Bronchial epithelial cell (primary cell): ENCODE measurements around the gene HOXA10. TPM values are rescaled to one million over a fixed set of nuclear protein-coding genes. Genes with fewer than 3 reads are reported as not detected.

Experiments
- DNase-seq: peaks from one replicate; pipeline ENCODE4 v3.0.0-alpha.2; 2010; ENCODE audit warnings: low read depth
- FAIRE-seq: peaks from 2 replicates; lab custom pipeline; 2011; peaks lifted over from hg19 to GRCh38; lab: Jason Lieb, UNC
- H3K27me3 ChIP-seq: 2 replicates; pipeline ENCODE4 v1.5.1; 2011; ENCODE audit warnings: low read length; ENCODE audit not compliant: control insufficient read depth, insufficient read depth
- H3K36me3 ChIP-seq: 2 replicates; pipeline ENCODE4 v1.5.1; 2011; ENCODE audit warnings: low read length; ENCODE audit not compliant: control insufficient read depth, insufficient read depth
- H3K4me3 ChIP-seq: 2 replicates; pipeline ENCODE4 v1.5.1; 2011; ENCODE audit warnings: mild to moderate bottlenecking, low read depth, low read length, control low read depth
- CTCF ChIP-seq: IDR thresholded peaks from 2 replicates; pipeline ENCODE4 v1.5.1; 2011; ENCODE audit warnings: mild to moderate bottlenecking, moderate library complexity, low read length, control low read depth, inconsistent platforms; ENCODE audit not compliant: insufficient read depth, severe bottlenecking
- total RNA-seq: library from RNA; depleted of rRNA; stranded (reverse); fragments of >200 nt; gene quantifications from 2 replicates; pipeline ENCODE4 v1.2.1, GENCODE V29; 2014

The HOXA10 gene
- total RNA-seq, 1 donor from 2014 or later = not detected

DNA sequence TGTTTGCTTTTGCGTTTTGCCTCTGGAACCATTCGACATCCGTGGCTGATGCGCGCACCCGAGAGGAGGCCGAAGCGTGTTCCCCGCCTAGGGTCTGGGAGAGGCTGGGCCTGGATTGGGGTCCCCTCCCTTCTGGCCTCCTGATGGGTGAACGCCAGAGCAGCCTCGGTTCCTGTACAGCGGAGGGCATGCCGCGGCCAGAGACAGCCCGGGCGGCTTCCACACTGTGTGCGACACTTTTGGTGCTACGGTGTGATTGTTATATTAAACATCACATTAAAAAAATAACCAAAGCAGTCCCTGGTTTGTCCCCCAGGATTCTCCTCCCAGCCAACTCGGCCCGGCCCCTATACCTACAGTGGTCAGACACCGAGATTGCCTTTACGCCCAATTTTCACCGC lies 14.0 kb downstream of the HOXA10 start:
- H3K27me3 ChIP-seq = peaks cover 75% of the 10 kb centered on the region
- no peak for FAIRE-seq
- DNase-seq = no peak
- no peaks in the 10 kb centered on the region for H3K36me3 ChIP-seq
- no peak for TF ChIP-seq CTCF
- H3K4me3 ChIP-seq = no peak overlapping the region

DNA sequence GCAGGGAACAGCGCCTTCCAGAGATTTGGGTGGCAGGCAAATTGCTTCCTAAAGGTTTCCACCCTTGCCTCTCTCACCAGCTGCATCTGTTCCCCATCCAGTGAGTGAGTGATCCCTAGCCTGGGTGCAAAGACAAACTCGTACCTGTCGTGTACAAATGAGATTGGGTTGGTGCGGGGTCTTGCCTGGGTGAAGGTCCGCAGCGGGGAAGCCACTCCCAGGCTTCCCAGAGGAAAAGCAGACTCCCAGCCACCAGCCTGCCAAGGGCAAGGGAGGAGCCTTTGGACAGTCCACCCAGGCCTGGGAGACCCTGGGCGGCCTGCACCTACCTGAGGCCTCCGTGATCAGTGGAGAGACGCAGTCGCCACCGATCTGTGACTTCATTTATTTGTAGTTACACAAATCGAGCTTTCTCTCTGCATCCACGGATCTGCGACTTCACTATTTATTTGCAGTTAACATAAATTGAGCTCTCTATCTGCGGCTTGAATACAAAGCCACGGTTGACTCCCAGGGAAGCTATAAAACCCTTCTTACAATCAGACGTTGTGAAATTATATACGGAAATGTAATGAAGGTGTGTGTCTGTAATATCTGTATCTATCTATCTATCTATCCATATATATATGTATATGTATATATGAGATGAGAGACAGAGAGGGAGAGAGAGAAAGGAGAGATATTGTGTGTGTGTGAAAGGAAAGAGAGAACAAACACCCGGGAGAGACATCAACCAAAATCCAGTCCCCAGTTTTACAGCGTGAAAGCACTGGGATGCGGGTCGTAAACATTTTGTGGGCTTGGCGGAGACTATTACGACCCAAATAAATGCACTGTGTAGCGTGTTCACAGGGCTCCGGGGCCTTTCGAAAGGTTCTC lies 14.6 kb downstream of the HOXA10 start:
- no peak for DNase-seq
- Histone ChIP-seq H3K36me3 (no peaks in the 10 kb centered on the region), H3K27me3 (peaks cover 75% of the 10 kb centered on the region), H3K4me3 (no peak overlapping the region)
- no peak for TF ChIP-seq CTCF
- FAIRE-seq = no peak

GRCh38 chr7:27158436-27159265 lies 15.5 kb downstream of the HOXA10 start:
- no peak for FAIRE-seq
- no peak for TF ChIP-seq CTCF
- Histone ChIP-seq H3K4me3 (no peak overlapping the region), H3K36me3 (no peaks in the 10 kb centered on the region), H3K27me3 (peaks cover 76% of the 10 kb centered on the region)
- DNase-seq = no peak

DNA sequence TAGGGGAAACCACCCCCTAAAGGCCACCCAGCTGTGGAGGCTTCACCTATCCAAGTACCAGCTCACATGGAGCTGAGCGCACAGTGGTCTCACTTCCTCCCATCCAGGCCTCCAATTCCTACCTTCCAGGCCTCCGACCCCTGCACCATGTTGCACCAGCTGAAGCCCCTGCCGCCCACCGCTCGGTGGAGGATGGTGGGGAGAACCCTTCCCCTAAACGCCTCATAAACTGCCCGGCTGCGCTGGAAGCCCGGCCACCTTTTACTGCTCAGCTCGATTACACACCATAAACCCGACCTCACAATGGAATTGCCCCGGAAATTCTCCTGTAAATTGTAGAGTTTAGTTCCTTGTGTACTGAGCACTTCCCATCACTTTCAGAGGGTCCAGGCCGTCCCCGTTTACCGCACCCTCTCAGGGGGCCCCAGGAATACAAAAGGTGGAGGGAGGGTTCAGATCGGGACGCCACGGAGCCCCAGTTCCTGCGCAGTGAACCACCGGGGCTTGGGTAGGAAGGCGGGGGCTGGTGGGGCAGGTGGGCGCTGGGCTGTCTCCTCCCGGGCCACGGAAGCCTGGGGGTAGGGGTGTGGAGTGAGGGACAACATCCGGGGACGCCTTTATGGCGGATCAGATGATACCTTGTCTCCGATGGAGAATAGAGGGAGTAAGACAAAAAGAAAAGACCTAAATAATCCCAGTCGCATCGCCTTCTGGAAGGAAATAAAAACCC lies 16.3 kb downstream of the HOXA10 start:
- FAIRE-seq (no peak), DNase-seq (no peak)
- no peak for TF ChIP-seq CTCF
- H3K4me3 ChIP-seq = no peak overlapping the region
- no peaks in the 10 kb centered on the region for H3K36me3 ChIP-seq
- H3K27me3 ChIP-seq = peaks cover 79% of the 10 kb centered on the region

DNA sequence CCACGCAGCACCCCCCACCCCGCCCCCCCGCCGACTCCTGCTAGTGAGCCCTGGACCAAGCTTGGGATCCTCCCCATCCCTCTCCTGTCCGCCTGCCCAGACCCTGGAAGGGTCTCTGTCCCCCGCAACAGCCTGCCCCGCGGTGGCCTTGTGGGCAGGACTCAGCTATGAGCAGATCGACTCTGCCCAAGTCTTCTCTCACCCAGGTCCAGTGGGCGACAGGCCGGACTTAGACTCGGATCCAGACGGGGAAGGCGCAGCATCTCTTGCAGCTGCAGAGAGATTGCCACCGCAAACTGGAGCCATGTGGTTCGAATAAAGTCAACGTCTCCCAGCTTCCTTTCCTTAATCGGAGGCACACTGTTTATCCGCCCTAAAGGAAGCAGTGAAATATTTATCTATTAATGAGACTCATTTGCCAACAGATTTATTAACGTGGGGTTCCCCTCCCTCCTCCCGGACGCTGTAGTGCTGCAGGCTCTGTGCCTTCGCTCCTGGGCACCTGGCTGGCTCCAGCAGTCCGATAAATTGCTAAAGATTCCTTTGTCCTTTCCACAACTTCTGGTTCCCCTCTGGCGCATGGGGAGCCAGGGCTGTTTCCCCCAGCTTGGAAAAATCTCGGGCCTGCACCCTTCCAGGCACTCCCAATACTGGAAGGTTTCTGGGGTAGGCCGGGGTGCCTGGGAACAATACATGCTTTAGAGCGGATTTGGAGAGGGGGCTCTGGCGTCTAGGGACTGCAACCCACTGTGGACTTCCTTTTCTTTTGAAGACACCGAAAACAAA lies 17.0 kb downstream of the HOXA10 start:
- FAIRE-seq = no peak
- no peak for TF ChIP-seq CTCF
- H3K27me3 ChIP-seq = peaks cover 87% of the 10 kb centered on the region
- H3K4me3 ChIP-seq = no peak overlapping the region
- DNase-seq = no peak
- no peaks in the 10 kb centered on the region for H3K36me3 ChIP-seq
